Measurements from ENCODE around the gene RUFY3.

DNA sequence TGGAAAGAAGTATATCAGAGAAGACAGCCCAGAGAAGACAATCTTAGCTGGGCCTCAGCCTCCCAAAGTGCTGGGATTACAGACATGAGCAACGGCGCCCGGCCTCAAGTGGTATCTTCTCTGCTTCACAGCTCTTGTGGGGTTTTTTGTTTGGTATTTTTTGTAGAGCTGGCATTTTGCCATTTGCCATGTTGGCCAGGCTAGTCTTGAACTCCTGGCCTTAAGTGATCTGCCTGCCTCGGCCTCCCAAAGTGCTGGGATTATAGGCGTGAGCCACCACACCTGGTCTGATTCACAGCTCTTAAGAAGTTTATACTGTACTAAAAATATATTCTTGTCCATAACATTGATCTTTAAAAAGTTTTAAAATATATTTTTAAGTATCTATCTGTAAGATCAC, 21.1 kb upstream of the RUFY3 start:
- TF ChIP-seq, protein P1, sequence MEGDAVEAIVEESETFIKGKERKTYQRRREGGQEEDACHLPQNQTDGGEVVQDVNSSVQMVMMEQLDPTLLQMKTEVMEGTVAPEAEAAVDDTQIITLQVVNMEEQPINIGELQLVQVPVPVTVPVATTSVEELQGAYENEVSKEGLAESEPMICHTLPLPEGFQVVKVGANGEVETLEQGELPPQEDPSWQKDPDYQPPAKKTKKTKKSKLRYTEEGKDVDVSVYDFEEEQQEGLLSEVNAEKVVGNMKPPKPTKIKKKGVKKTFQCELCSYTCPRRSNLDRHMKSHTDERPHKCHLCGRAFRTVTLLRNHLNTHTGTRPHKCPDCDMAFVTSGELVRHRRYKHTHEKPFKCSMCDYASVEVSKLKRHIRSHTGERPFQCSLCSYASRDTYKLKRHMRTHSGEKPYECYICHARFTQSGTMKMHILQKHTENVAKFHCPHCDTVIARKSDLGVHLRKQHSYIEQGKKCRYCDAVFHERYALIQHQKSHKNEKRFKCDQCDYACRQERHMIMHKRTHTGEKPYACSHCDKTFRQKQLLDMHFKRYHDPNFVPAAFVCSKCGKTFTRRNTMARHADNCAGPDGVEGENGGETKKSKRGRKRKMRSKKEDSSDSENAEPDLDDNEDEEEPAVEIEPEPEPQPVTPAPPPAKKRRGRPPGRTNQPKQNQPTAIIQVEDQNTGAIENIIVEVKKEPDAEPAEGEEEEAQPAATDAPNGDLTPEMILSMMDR (conservative IDR thresholded peaks at IDR 0.05; ENCODE audit: low read depth, low read length): no peak
- TF ChIP-seq EZH2 (IDR thresholded peaks at IDR 0.05; ENCODE audit: borderline replicate concordance, low read depth, low read length, poor library complexity, severe bottlenecking): no peak

All from A673 (cell line).